SW480 (cell line): ENCODE data around the gene MECP2.
A peak's percentile ranks its signal among the peaks of the same experiment; 100 is the strongest.
"Not testable (repeated sequence)": the region's sequence is repeated elsewhere in the genome, so short reads cannot be mapped to it uniquely, and the experiment has no call there.

ENCODE experiments used
- DNase-seq: peaks from one replicate; pipeline ENCODE4 v3.0.0-alpha.2; 2016; ENCODE audit warnings: low spot score

Gene MECP2

GRCh38 chrX:154016366-154017076, 81.0 kb downstream of the MECP2 start:
- no peak for DNase-seq

- no peak for DNase-seq
Measured at GRCh38 chrX:154015581-154016264, 81.8 kb downstream of the MECP2 start.

- no peak for DNase-seq
Measured at GRCh38 chrX:154014429-154015380, 82.8 kb downstream of the MECP2 start.

- no peak for DNase-seq
Measured at GRCh38 chrX:154013614-154014360, 83.7 kb downstream of the MECP2 start.

GRCh38 chrX:154013001-154013421, 84.5 kb downstream of the MECP2 start:
- DNase-seq = no peak

- DNase-seq = no peak
Measured at GRCh38 chrX:154012336-154012991, 85.1 kb downstream of the MECP2 start.

GRCh38 chrX:154011376-154012335, 85.9 kb downstream of the MECP2 start:
- DNase-seq = no peak

- no peak for DNase-seq
Measured at GRCh38 chrX:154010330-154011087, 87.0 kb downstream of the MECP2 start.

GRCh38 chrX:154008521-154008920, 89.0 kb downstream of the MECP2 start:
- DNase-seq = no peak

GRCh38 chrX:154006947-154007346, 90.6 kb downstream of the MECP2 start:
- no peak for DNase-seq

GRCh38 chrX:154004315-154004714, 93.2 kb downstream of the MECP2 start:
- no peak for DNase-seq

GRCh38 chrX:154002215-154002719, 95.2 kb downstream of the MECP2 start:
- DNase-seq = peak; percentile 71

GRCh38 chrX:154000051-154000450, 97.5 kb downstream of the MECP2 start:
- no peak for DNase-seq

GRCh38 chrX:153999359-154000037, 98.0 kb downstream of the MECP2 start:
- no peak for DNase-seq

- no peak for DNase-seq
Measured at GRCh38 chrX:153995504-153995903, 102.0 kb downstream of the MECP2 start.

GRCh38 chrX:153994398-153994797, 103.1 kb downstream of the MECP2 start:
- DNase-seq = not testable (repeated sequence)

- DNase-seq = no peak
Measured at GRCh38 chrX:153993978-153994377, 103.5 kb downstream of the MECP2 start.

- DNase-seq = no peak
Measured at GRCh38 chrX:153993079-153993478, 104.4 kb downstream of the MECP2 start.
